Aorta (tissue), 5 donors: ENCODE data around the gene SLC16A14. TPM values are rescaled to one million over a fixed set of nuclear protein-coding genes. Genes with fewer than 3 reads are reported as not detected.
A peak's percentile ranks its signal among the peaks of the same experiment; 100 is the strongest.
"Not testable (repeated sequence)": the region's sequence is repeated elsewhere in the genome, so short reads cannot be mapped to it uniquely, and the experiment has no call there.

Experiments used
- ATAC-seq: fragments of 200-7000 bp; cut with Tn5 transposase; one replicate; pipeline ENCODE4 v1.9.1; 2022; ENCODE audit warnings: moderate library complexity; ENCODE audit not compliant: low FRiP score
- DNase-seq, 2 donors: peaks; one replicate each; pipeline ENCODE4 v3.0.0-alpha.2; 2020
- H3K27ac ChIP-seq, 2 donors: one replicate each; pipeline ENCODE4 v1.5.1; 2013; ENCODE audit warnings: low read length in 2 of 2, mild to moderate bottlenecking in 2 of 2, moderate library complexity in 2 of 2, control low read depth in 1 of 2, inconsistent platforms in 1 of 2, low read depth in 1 of 2
- H3K27me3 ChIP-seq, 2 donors: one replicate each; pipeline ENCODE4 v1.6.1; 2013; ENCODE audit warnings: control low read depth in 1 of 2, low read length in 1 of 2, mild to moderate bottlenecking in 1 of 2, moderate library complexity in 1 of 2; ENCODE audit not compliant: insufficient read depth in 2 of 2, control insufficient read depth in 1 of 2
- H3K36me3 ChIP-seq, 2 donors: one replicate each; pipeline ENCODE4 v1.6.1; 2013; ENCODE audit warnings: control low read depth in 1 of 2, low read length in 1 of 2, mild to moderate bottlenecking in 1 of 2; ENCODE audit not compliant: insufficient read depth in 2 of 2, control insufficient read depth in 1 of 2
- H3K4me1 ChIP-seq, 2 donors: one replicate each; pipeline ENCODE4 v1.6.1; 2013; ENCODE audit warnings: low read length in 2 of 2, control low read depth in 1 of 2, mild to moderate bottlenecking in 1 of 2, moderate library complexity in 1 of 2; ENCODE audit not compliant: insufficient read depth in 2 of 2, control insufficient read depth in 1 of 2
- H3K4me3 ChIP-seq, 2 donors: one replicate each; pipeline ENCODE4 v1.5.1; 2013; ENCODE audit warnings: low read length in 2 of 2, control low read depth in 1 of 2, mild to moderate bottlenecking in 1 of 2
- H3K9me3 ChIP-seq: one replicate; pipeline ENCODE4 v1.6.1; 2013; ENCODE audit warnings: mild to moderate bottlenecking, low read length; ENCODE audit not compliant: control insufficient read depth
- WGBS, 2 donors: extraction: QIAGEN DNeasy Blood & Tissue Kit; methylation state at CpG; one replicate each; pipeline ENCODE4 v1.1.7; 2013; 5-methylcytosine and 5-hydroxymethylcytosine counted together
- intact Hi-C, 2 donors: fragments of 100-400 bp; cut with DNase I; formaldehyde crosslinking; loops; one replicate each; pipeline versions ENCODE4 v1.14.2 to v1.15.0; 2022
- long read RNA-seq, 2 donors: library from polyadenylated mRNA; unstranded; transcript quantifications; one replicate each; pipeline ENCODE4 v2.0.0, GENCODE V29; 2020 to 2021
- polyA plus RNA-seq, 2 donors: library from polyadenylated mRNA; stranded (reverse); fragments of 200-250 nt; gene quantifications; one replicate each; pipeline ENCODE4 v1.2.3, GENCODE V29; 2013
- total RNA-seq, 2 donors: library from RNA; stranded (reverse); fragmentation: NEBNext Ultra II Directional; extraction: Animal tissue kit (Norgen Biotek cat#: 25700); gene quantifications; one replicate each; pipeline ENCODE4 v1.2.1, GENCODE V29; 2021
- donor health status: healthy with polysubstance abuse.
- donor health status: Bipolar disorder and iron deficiency.
- donor health status: DM: no; HTN: no; CAD: no.
- donor health status: DM: no; HTN: no; CAD: no.
- donor health status: DM: yes; HTN: yes; CAD: no.

Gene SLC16A14
- total RNA-seq: 1 to 10 TPM; 2.0 to 6.0 TPM
- polyA plus RNA-seq: under 1 TPM; 0.13 to 0.36 TPM
- long read RNA-seq, donor 1, partial matches to known transcripts: 0 of 6 reads
- long read RNA-seq, donor 1, other reads (novel, unspliced or antisense): 5 of 6 reads
- long read RNA-seq, donor 2, partial matches to known transcripts: 1 of 5 reads
- long read RNA-seq, donor 2, other reads (novel, unspliced or antisense): 4 of 5 reads

- Histone ChIP-seq H3K9me3 (no peaks in the 10 kb centered on the region), H3K27me3 (no peaks in the 10 kb centered on the region), H3K27ac (no peak within 1 kb of the TSS), H3K4me3 (peak within 1 kb of the TSS; percentile 14 to 38), H3K36me3 (no peaks in the 10 kb centered on the region), H3K4me1 (no peaks in the 10 kb centered on the region)
- intact Hi-C loops: loop anchor here in 1 of 2 donors (5.0 kb wide), 1 partner anchor 544 kb away; no protein-coding TSS in a partner anchor
- 1% methylated on average over 24 of the region's 24 CpGs for WGBS, 2 donors
- peak; percentile 74 for ATAC-seq
- DNase-seq: no peak
Observed at GRCh38 chr2:230068651-230069055, at the start of gene SLC16A14. TSS of gene SLC16A14 (minus strand) at chr2:230068924. CDS start at chr2:230059352, 9,572 bp downstream.

- ATAC-seq (no peak), DNase-seq (no peak)
- H3K36me3 ChIP-seq: no peaks in the 10 kb centered on the region
- H3K27me3 ChIP-seq: no peaks in the 10 kb centered on the region
- H3K4me1 ChIP-seq: no peaks in the 10 kb centered on the region
- WGBS, 2 donors: 0 to 37% methylated on average over 1 of the region's 1 CpG
- no peak overlapping the region for H3K4me3 ChIP-seq
- intact Hi-C loops: no loop called here
- no peak overlapping the region for H3K27ac ChIP-seq
- H3K9me3 ChIP-seq: peaks cover 5% of the 10 kb centered on the region
Observed at GRCh38 chr2:230106771-230107170, 38.0 kb upstream of the SLC16A14 start.

GRCh38 chr2:230101967-230102366 lies 33.2 kb upstream of the SLC16A14 start:
- H3K36me3 ChIP-seq, intact Hi-C loops, H3K4me3 ChIP-seq, H3K9me3 ChIP-seq, H3K27ac ChIP-seq, ATAC-seq, DNase-seq, H3K4me1 ChIP-seq, H3K27me3 ChIP-seq: not testable (repeated sequence)
- WGBS, 2 donors: 73 to 74% methylated on average over 2 of the region's 2 CpGs

GRCh38 chr2:230097841-230098240 lies 29.1 kb upstream of the SLC16A14 start:
- no peaks in the 10 kb centered on the region for H3K4me1 ChIP-seq
- no peak for DNase-seq
- no peak overlapping the region for H3K4me3 ChIP-seq
- no peaks in the 10 kb centered on the region for H3K9me3 ChIP-seq
- no peak overlapping the region for H3K27ac ChIP-seq
- no peak for ATAC-seq
- no peaks in the 10 kb centered on the region for H3K27me3 ChIP-seq
- intact Hi-C loops: no loop called here
- H3K36me3 ChIP-seq: no peaks in the 10 kb centered on the region
- WGBS, 2 donors: 0 to 35% methylated on average over 2 of the region's 2 CpGs

GRCh38 chr2:230097424-230097823 lies 28.7 kb upstream of the SLC16A14 start:
- 76 to 83% methylated on average over 3 of the region's 3 CpGs for WGBS, 2 donors
- intact Hi-C loops: no loop called here
- ATAC-seq: no peak
- no peak for DNase-seq
- Histone ChIP-seq H3K9me3 (no peaks in the 10 kb centered on the region), H3K4me1 (no peaks in the 10 kb centered on the region), H3K36me3 (no peaks in the 10 kb centered on the region), H3K27ac (no peak overlapping the region), H3K27me3 (no peaks in the 10 kb centered on the region), H3K4me3 (no peak overlapping the region)

- Histone ChIP-seq H3K4me3 (no peak overlapping the region), H3K4me1 (no peaks in the 10 kb centered on the region), H3K27me3 (peaks cover 0 to 1% of the 10 kb centered on the region in 2 donors), H3K36me3 (no peaks in the 10 kb centered on the region), H3K27ac (no peak overlapping the region), H3K9me3 (no peaks in the 10 kb centered on the region)
- no peak for ATAC-seq
- 84 to 89% methylated on average over 2 of the region's 2 CpGs for WGBS, 2 donors
- no peak for DNase-seq
- intact Hi-C loops: no loop called here
Observed at GRCh38 chr2:230090967-230091366, 22.2 kb upstream of the SLC16A14 start.

- Histone ChIP-seq H3K36me3 (no peaks in the 10 kb centered on the region), H3K9me3 (no peaks in the 10 kb centered on the region), H3K27ac (no peak overlapping the region), H3K4me1 (no peaks in the 10 kb centered on the region), H3K4me3 (no peak overlapping the region), H3K27me3 (peaks cover 0 to 3% of the 10 kb centered on the region in 2 donors)
- WGBS, 2 donors: 82 to 83% methylated on average over 7 of the region's 7 CpGs
- intact Hi-C loops: no loop called here
- DNase-seq (no peak), ATAC-seq (no peak)
Observed at GRCh38 chr2:230085201-230085600, 16.5 kb upstream of the SLC16A14 start.

GRCh38 chr2:230077851-230078547 lies 9.3 kb upstream of the SLC16A14 start:
- Histone ChIP-seq H3K27ac (no peak overlapping the region), H3K4me1 (no peaks in the 10 kb centered on the region), H3K27me3 (peaks cover 0 to 2% of the 10 kb centered on the region in 2 donors), H3K4me3 (no peak overlapping the region), H3K36me3 (no peaks in the 10 kb centered on the region), H3K9me3 (no peaks in the 10 kb centered on the region)
- WGBS, 2 donors: 41 to 48% methylated on average over 5 of the region's 5 CpGs
- no peak for DNase-seq
- intact Hi-C loops: no loop called here
- ATAC-seq: no peak

- intact Hi-C loops: no loop called here
Observed at GRCh38 chr2:230076819-230077218, 8.1 kb upstream of the SLC16A14 start.

More at GRCh38 chr2:230076819-230077218, 8.1 kb upstream of the SLC16A14 start:
- no peak overlapping the region for H3K27ac ChIP-seq
- H3K9me3 ChIP-seq: no peaks in the 10 kb centered on the region
- no peaks in the 10 kb centered on the region for H3K36me3 ChIP-seq
- WGBS, 2 donors: 90 to 94% methylated on average over 2 of the region's 2 CpGs
- no peak overlapping the region for H3K4me3 ChIP-seq
- ATAC-seq (no peak), DNase-seq (no peak)
- H3K4me1 ChIP-seq: no peaks in the 10 kb centered on the region
- H3K27me3 ChIP-seq: peaks cover 0 to 2% of the 10 kb centered on the region in 2 donors
